Ishikawa (cell line): Measurements from ENCODE around the gene TLE4.

Experiments
- CEBPB ChIP-seq: IDR thresholded peaks from 2 replicates; pipeline ENCODE4 v1.6.1; 2012
- CREB1 ChIP-seq: IDR thresholded peaks from 2 replicates; pipeline ENCODE4 v1.6.1; 2012; ENCODE audit warnings: low read depth
- EGR1 ChIP-seq: IDR thresholded peaks from 2 replicates; pipeline ENCODE4 v1.6.1; 2012
- EP300 ChIP-seq: IDR thresholded peaks from 2 replicates; pipeline ENCODE4 v1.6.1; 2012; ENCODE audit warnings: borderline replicate concordance
- FOXM1 ChIP-seq: IDR thresholded peaks from 2 replicates; pipeline ENCODE4 v1.6.1; 2012; ENCODE audit warnings: low read depth, borderline replicate concordance
- NFIC ChIP-seq: IDR thresholded peaks from 2 replicates; pipeline ENCODE4 v1.6.1; 2012
- RAD21 ChIP-seq: IDR thresholded peaks from 2 replicates; pipeline ENCODE4 v1.6.1; 2012; ENCODE audit warnings: low read depth
- TAF1 ChIP-seq: IDR thresholded peaks from 2 replicates; pipeline ENCODE4 v1.6.1; 2012; ENCODE audit warnings: low read depth, mild to moderate bottlenecking
- TCF12 ChIP-seq: IDR thresholded peaks from 2 replicates; pipeline ENCODE4 v1.6.1; 2012; ENCODE audit warnings: low read depth
- TEAD4 ChIP-seq: IDR thresholded peaks from 2 replicates; pipeline ENCODE4 v1.6.1; 2012
- YY1 ChIP-seq: IDR thresholded peaks from 2 replicates; pipeline ENCODE4 v1.6.1; 2012; ENCODE audit warnings: low read depth
- ZBTB7A ChIP-seq: IDR thresholded peaks from 2 replicates; pipeline ENCODE4 v1.6.1; 2012; ENCODE audit warnings: low read depth
- TF ChIP-seq, protein P1 (sequence below): IDR thresholded peaks from 2 replicates; pipeline ENCODE4 v1.6.1; 2012; ENCODE audit warnings: low read depth, mild to moderate bottlenecking
- TF ChIP-seq, protein P2 (sequence below): IDR thresholded peaks from 2 replicates; pipeline ENCODE4 v1.6.1; 2012
- TF ChIP-seq, protein P3 (sequence below): IDR thresholded peaks from 2 replicates; pipeline ENCODE4 v1.6.1; 2012

Gene TLE4

DNA sequence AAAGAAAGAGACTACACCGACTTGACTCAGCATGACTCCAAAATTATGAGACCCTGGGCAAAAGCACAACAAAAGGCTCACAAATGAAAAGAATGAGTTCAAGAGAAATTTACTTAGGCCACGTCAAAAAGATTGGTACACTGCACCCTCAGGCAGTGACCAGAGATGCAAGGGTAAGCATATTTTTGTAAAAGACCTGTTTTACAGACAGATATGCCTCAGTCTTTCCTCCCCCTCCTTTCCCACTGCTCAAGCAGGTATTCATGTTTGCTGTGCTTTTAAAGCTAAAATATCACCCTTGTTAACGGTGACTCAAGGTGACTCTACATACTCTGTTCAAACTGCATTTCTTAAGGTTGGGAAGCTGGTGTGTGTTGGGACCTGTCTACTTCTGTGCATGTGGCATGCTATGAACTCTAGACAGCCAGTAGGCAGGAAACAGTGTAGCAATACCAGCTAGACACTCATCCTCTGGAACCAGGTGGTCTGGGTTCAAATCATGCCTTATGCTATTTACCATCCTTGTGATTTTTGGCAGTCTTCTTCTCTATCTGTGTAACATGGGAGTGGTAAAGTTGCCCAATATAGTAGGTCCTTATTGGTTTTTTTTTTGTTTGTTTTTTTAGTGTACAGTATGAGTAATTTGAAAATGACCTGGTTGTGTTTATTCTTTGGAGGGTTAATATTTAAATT is 98.7 kb downstream of the TLE4 start:
- TF ChIP-seq CREB1 (no peak), EGR1 (no peak), RAD21 (no peak), TAF1 (no peak), CEBPB (no peak), FOXM1 (no peak)
- TF ChIP-seq, protein P1, sequence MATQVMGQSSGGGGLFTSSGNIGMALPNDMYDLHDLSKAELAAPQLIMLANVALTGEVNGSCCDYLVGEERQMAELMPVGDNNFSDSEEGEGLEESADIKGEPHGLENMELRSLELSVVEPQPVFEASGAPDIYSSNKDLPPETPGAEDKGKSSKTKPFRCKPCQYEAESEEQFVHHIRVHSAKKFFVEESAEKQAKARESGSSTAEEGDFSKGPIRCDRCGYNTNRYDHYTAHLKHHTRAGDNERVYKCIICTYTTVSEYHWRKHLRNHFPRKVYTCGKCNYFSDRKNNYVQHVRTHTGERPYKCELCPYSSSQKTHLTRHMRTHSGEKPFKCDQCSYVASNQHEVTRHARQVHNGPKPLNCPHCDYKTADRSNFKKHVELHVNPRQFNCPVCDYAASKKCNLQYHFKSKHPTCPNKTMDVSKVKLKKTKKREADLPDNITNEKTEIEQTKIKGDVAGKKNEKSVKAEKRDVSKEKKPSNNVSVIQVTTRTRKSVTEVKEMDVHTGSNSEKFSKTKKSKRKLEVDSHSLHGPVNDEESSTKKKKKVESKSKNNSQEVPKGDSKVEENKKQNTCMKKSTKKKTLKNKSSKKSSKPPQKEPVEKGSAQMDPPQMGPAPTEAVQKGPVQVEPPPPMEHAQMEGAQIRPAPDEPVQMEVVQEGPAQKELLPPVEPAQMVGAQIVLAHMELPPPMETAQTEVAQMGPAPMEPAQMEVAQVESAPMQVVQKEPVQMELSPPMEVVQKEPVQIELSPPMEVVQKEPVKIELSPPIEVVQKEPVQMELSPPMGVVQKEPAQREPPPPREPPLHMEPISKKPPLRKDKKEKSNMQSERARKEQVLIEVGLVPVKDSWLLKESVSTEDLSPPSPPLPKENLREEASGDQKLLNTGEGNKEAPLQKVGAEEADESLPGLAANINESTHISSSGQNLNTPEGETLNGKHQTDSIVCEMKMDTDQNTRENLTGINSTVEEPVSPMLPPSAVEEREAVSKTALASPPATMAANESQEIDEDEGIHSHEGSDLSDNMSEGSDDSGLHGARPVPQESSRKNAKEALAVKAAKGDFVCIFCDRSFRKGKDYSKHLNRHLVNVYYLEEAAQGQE = no peak

DNA sequence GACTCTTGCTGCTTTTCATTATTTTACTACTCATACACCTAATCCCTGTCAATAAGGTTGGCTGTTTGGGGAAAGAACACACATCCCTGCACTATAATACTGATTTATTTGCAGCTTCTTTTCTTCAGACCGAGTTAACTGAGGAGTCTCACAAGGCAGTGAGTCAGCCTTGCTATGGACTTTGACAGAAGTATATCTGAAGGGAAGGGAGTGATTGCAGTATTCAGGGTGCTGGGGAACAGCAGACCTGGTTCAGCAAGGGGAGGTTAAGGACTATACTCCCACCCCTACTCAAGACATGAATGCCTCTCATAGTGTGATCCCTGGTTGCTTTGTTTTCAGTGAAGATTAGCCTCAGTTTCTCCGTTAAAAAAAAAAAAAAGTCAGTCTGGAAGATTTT is 99.8 kb downstream of the TLE4 start:
- TF ChIP-seq, protein P1 = no peak
- TF ChIP-seq YY1 (no peak), CEBPB (no peak), NFIC (no peak), TCF12 (no peak), FOXM1 (no peak), RAD21 (no peak), ZBTB7A (no peak), EP300 (no peak), TAF1 (no peak), EGR1 (no peak), CREB1 (no peak), TEAD4 (no peak)
- TF ChIP-seq, protein P2, sequence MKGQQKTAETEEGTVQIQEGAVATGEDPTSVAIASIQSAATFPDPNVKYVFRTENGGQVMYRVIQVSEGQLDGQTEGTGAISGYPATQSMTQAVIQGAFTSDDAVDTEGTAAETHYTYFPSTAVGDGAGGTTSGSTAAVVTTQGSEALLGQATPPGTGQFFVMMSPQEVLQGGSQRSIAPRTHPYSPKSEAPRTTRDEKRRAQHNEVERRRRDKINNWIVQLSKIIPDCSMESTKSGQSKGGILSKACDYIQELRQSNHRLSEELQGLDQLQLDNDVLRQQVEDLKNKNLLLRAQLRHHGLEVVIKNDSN = no peak
- TF ChIP-seq, protein P3, sequence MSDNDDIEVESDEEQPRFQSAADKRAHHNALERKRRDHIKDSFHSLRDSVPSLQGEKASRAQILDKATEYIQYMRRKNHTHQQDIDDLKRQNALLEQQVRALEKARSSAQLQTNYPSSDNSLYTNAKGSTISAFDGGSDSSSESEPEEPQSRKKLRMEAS = no peak

DNA sequence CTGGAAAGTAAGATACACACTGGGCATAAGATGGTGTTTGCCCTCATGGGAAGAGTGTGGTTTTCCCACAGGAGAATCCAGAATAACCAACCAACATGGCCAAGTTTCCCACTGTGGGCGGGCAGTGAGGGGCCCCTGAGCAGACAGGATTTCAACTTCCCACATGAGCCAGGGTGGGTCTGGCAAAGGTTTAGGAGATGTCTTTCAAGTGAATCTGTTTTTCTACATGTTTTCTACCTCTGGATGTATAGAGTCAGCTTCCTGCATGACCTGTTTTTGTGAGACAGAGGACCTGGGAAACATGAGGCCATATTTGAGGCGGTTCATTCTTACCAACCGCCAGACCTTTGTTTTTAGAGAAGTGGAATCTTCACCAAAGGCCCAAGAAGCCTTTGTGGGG is 100.5 kb downstream of the TLE4 start:
- TF ChIP-seq EGR1 = no peak
- TF ChIP-seq FOXM1 = no peak
- TF ChIP-seq, protein P2 = no peak
- TF ChIP-seq TAF1 = no peak
- no peak for TF ChIP-seq TCF12
- TF ChIP-seq ZBTB7A = no peak
- TF ChIP-seq, protein P1 = no peak
- TF ChIP-seq YY1 = no peak
- TF ChIP-seq CREB1 = no peak

- TF ChIP-seq NFIC = no peak
- TF ChIP-seq, protein P3 = no peak
- TF ChIP-seq CEBPB = no peak
- no peak for TF ChIP-seq TCF12
- no peak for TF ChIP-seq RAD21
- no peak for TF ChIP-seq EP300
- no peak for TF ChIP-seq TEAD4
- no peak for TF ChIP-seq ZBTB7A
- TF ChIP-seq CREB1 = no peak
- TF ChIP-seq YY1 = no peak
- TF ChIP-seq EGR1 = no peak
- TF ChIP-seq TAF1 = no peak
- TF ChIP-seq, protein P1 = no peak
- TF ChIP-seq, protein P2 = no peak
Observed at GRCh38 chr9:79672891-79673290, 101.1 kb downstream of the TLE4 start.
